Epidermal melanocyte (primary cell): ENCODE data around the gene ANKRD39.
"Not testable (repeated sequence)": the region's sequence is repeated elsewhere in the genome, so short reads cannot be mapped to it uniquely, and the experiment has no call there.

Source experiments
- DNase-seq: peaks from one replicate; pipeline ENCODE4 v3.0.0; 2011; ENCODE audit warnings: low spot score; ENCODE audit not compliant: insufficient read length

The ANKRD39 gene

DNA sequence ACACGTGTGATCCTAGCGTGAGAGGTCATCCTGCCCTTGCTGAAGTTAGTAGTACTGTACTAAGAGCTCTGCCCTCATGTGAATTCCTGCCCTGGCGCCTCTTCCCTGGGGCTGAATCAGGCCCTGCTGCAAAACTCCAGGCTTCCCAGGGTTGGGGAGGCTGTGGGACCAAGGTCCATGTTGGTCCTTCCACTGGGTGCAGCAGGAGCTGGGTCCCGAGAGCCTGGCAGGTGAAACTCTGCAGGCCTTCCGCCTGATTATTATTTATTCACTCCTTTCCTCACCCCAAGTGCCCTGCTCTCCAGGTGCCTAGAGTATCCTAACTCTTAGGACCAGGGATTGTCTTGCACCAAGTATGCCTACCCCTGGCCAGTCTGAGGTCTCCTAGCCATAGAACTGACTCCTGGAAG lies 47.0 kb downstream of the ANKRD39 start:
- DNase-seq = no peak

DNA sequence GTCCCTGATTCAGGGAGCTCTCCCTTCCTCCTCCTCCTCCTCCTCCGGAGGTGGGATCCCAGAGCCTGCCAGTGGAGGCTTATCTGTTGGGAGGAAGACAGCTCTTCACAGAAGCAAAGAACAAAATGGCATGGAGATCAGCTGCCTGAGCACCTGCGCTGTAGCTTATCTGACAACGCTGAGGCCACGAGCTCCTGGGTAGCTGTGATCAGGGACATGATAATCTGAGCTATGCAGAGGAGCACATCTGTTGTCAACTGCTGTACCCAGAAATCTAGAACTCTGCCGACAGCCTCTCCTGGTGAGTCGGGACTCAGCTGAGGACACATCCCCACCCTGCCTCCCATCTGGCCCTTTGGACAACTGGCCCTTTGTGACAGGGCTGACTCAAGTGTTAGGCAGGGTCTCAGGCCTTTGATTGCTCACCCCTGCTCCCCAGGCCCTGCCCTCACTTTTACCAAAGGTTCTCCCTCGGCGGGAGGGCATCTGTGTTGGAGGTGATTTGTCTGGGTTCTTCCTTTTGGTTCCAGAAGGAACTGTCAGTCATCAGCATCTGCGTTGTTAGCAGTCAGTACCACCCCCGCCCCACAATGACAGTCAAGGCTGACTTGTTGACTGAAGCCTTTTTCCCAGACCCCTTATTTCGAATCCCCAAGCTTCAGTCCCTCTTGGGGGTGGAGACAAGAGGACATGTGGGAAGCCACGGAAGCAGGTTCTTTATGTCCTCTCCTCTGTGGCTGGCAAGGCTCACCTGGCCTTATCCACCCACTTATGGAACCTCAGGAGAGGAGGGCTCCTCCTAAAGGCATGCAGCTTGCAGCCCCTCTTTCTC lies 47.6 kb downstream of the ANKRD39 start:
- no peak for DNase-seq

DNA sequence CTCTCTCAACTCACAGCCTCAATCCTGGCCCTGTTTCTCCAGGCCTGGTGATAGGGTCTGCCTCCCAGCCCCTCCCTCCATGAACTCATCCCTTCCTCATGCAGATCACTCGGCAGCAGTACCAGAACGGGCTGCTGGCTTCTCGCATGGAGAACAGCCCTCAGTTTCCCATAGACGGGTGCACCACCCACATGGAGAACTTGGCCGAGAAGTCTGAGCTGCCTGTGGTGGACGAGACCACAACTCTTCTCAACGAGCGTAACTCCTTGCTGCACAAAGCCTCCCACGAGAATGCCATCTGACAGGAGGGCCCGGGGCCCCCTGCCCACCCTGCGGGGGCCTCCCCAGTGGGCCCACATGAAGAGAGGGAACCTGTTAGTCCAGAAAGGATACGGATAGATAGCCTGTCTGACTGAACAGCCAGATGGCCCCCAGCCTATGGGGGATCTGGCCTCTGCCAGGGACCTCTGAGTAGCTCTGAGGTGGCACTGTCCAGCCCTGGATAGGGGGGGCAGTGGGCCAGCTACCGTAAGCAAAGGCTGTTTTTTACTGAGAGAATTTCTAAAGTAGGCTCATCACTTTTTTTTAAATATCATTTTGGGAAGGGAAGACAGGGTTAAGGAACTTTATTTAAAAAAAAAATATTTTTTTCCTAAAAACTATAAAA lies 48.5 kb downstream of the ANKRD39 start:
- DNase-seq = no peak

DNA sequence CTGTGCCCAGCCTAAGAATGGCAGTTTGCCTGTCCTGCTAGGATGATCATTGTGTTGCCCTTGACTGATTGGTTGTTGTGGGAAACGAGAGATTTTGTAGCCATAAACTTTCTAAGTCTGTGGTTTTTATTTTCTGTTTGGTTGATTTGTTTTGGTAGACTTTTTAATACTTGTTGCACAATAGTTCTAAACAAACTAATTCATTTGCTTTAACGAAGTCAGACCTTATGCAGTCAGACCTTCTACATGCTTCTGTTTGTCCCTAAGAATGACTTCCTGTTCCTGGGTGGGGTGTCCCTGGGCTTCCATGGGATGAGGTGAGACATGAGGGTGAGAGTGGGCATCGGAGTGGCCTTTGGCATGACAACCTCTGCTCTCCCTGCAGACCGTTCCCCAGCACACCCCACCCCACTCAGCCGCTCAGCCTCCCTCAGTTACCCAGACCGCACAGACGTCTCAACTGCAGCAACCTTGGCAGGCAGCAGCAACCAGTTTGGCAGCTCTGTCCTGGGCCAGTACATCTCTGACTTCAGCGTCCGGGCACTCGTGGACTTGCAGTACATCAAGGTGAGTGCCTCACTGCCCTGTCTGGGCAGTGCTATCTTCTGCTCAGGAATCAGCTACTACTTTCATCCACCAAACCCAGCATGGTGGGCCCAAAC lies 49.5 kb downstream of the ANKRD39 start:
- no peak for DNase-seq

DNA sequence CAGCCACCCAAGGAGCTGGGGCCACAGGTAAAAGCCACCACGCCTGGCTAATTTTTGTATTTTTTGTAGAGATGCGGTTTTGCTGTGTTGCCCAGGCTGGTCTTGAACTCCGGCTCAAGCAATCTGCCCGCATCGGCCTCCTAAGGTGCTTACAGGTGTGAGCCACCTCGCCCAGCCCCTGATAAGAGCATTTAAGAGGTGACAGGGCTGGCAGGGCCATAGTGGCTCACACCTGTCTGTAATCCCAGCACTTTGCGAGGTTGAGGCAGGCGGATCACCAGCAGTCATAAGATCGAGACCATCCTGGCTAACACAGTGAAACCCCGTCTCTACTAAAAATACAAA lies 50.7 kb downstream of the ANKRD39 start:
- no peak for DNase-seq

DNA sequence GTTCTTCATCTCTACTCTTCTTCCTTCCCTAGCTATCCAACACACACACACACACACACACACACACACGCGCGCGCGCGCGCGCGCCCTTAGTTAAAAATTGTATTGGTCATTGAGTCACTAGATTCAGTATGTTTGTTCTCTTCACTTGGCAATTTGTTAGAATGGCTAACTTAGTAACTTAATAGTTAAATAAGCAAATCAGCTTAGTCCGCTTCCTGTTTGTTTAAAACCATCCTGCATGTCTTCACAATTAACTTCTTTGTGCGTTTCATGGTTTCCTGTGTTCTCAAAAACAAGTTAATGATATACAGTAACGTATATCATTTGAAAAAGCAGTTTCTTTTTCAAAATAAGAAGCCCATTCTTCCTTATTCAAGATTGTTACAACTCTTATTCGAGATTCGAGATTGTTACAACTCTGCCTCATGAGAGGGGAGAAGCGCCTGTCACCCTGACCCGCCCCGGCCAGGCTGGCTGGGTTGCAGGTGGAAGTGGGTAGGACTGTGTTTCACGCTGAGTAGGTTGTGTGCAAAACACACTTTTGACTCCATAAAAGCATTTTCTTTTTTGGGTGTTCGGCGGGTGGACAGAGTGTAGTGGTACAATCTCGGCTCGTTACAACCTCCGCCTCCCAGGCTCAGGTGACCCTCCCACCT lies 51.2 kb downstream of the ANKRD39 start:
- peak; percentile 53 for DNase-seq

DNA sequence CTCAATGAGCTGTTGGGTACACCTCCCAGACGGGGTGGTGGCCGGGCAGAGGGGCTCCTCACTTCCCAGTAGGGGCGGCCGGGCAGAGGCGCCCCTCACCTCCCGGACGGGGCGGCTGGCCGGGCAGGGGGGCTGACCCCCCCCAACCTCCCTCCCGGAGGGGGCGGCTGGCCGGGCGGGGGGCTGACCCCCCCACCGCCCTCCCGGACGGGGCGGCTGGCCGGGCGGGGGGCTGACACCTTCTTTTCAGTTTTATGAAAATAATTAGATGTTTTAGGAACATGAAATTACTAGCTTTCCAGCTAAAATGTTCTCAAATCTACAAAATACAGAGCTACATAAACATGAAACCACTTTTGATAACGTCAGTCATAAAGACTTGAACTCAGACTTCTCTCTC lies 51.9 kb downstream of the ANKRD39 start:
- DNase-seq = not testable (repeated sequence)

DNA sequence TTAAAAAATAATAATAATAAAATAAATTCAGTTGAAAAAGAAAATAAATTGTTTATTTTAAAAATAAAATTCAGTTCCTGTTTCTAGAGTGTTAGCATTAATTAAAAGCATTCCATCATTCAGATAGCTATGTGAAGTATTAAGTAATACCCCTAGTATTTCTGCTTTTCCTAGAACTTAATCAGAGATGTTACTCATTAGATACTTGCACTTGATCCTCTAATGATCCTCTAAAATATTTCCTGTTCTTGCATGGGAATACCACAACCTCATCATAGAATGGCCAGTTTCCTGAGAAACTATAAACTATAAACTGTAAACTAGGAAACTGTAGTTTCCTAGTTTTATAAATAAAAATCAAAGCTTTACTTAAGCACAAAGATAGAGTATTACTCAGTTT lies 52.8 kb downstream of the ANKRD39 start:
- no peak for DNase-seq

DNA sequence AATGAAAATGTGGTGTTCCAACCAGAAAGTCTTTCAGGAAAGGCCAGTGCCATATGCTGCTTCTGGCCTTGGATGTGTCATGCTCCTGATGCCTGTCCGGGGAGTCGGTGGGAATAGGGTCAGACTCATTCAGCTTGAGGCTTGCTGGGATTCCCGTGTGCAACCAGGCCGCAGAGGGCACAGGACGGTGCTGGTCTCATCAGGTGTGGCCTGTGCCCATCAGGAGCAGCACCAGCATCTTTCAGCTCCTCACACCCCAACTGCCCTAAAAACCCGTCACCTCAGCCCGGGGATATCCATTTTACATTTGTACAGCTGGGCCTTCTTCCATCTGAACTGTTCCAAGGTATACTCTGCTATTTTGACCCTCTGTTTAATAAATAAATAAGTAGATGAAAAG lies 55.1 kb downstream of the ANKRD39 start:
- DNase-seq = no peak

DNA sequence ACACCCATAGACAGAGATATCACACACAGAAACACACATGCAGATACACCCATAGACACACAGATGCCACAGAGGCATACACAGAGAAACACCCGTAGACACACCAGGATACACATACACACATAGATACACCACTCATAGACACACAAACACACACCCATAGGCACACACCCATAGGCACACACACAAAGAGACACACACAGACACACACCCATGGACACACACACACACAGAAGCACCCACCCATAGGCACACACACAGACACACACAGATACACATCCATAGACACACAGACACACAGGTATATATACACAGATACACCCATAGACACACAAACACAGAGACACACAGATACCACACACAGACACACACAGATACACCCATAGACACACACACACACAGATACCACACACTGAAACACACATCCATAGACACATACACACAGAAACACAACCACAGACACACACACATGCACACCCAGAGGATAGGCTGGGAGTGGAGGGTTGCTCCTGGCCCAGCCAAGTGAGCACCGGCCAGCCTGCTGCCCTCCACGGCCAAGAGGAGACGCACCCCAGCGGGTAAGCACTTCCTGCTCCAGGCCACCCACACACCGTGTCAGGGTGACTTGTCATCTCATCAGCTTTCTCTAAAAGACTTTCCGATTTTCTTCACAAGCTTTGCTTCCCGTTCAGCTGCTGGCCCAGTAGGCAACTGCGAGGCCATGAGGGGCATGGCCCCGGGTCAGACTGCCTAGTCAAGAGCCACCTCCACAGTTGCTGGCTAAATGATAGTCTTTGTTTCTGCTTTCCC lies 55.8 kb downstream of the ANKRD39 start:
- DNase-seq = no peak

DNA sequence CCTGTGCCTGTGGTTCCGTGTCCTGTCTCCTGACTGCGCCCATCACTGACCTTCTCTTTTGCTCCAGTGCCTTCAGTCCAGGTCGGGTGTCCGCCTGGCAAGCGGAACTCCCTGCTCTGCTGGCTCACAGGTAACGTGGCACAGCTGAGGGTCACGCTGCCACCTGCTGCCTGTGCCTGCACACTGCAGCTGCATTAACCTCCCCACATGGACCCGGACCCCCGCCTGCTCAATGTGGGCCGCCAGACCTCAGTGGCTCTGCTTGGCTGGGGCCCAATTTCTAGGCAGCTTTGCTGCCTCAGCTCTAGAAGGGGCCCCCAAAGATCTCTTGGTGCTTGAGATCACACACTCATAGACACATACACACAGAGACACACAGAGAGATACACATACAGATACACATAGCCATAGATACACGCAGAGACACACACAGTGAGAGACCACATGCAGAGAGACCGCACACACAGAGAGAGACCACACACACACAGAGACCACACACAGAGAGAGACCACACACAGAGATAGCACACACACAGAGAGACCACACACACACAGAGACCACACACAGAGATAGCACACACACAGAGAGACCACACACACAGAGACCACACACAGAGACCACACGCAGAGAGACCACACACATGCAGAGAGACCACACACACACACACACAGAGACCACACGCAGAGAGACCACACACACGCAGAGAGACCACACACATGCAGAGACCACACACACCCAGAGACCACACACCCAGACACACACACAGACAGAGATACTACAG lies 56.6 kb downstream of the ANKRD39 start:
- peak; percentile 63 for DNase-seq

DNA sequence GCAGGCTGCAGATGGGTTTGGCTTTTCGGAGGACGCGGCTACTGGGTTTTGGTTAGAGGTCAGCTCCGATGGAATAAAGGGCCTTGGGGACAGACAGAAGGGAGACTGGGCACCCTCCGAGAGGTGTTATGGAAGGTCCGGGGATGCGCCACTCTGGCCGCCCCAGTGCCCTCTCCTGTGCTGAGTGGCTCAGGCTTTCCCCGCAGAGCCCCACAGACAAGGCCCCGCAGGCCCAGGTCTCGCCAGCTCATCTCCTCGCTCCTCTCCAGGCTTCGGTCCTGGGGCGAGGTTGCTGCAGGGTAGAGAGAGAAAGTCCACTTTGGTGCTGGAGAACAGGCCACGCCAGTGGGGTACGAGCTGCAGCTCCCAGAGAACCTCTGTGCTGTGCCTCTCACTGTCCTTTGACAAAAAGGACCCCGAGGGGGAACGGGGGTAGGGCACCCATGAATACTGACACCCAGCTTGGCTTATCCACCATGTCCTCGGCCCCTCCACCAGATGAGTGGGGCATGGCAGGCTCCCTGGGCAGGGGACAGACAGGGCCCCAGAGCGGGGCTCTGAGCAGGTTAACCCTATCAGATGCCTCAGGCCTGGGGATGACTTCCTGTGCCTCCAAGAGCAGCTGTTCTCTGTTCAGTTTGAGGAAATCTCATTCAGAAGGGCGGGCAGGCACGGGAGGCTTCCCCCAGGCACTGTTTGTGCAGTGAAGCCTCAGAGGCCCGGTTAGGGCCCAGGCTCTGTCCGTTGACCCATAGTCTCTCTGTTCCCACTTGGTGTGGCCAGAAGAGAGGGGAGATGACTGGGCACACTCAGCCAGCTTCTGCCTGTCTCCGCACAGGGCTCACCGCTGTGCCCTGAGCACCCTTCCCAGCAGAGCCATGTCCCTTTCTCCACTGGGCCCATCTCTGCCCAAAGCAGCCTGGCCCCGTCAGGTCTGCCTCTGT lies 57.5 kb downstream of the ANKRD39 start:
- no peak for DNase-seq

DNA sequence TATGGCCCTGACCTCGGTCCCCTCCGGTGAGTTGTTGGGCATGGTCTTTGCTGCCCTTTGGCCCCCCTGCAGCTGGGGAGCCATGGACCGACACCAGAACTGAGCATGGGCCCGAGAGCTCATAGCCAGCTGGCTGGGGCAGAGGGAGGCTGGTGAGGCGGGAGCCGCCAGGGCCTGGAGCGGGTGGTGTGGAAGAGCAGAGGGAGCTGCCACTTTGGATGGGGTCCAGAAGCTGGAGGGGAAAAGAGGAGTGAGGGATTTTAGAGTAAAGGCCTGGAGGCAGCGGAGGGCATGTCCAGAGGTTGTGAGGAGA lies 58.2 kb downstream of the ANKRD39 start:
- no peak for DNase-seq

DNA sequence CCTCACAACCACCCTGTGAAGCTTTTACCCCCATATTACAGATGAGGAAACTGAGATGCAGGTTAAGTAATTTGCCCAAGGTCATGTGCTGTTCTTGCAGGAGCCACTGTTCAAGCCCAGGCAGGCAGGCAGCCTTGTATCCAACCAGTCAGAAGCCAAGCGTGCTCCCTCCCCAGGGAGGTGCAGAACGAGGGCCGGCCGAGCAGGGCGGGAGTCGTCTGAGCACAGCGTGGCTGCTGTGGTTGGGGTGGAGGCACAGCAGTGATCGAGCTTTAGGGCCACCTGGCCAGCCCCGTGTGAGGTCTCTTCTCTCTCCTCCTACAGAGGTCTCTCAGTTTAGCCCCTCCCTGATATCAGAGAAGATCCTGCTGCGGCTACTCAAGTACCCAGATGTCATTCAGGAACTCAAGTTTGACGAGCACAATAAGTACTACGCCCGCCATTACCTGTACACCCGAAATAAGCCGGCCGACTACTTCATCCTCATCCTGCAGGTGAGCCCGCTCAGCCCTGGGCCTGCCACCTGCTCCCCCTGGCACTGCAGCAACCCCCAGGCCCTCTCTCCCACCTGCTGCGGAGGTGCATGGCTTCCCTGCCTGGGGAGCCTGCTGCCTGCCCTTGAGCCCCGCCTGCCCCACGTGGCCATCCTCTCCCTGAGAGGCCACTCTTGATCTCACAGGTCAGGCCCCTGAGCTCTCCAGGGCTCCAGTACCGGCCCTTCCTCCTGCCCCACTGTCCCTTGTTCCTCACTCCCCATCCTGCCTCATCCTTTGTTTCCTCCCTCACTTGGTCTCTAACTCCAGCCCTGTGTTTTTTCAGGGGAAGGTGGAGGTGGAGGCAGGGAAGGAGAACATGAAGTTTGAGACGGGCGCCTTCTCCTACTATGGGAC lies 58.8 kb downstream of the ANKRD39 start:
- DNase-seq = no peak
